ENCODE measurements around the gene OR5D18. TPM values are rescaled to one million over a fixed set of nuclear protein-coding genes. Genes with fewer than 3 reads are reported as not detected.

The OR5D18 gene
- total RNA-seq, 4 donors from 2014 or later = not detected

DNA sequence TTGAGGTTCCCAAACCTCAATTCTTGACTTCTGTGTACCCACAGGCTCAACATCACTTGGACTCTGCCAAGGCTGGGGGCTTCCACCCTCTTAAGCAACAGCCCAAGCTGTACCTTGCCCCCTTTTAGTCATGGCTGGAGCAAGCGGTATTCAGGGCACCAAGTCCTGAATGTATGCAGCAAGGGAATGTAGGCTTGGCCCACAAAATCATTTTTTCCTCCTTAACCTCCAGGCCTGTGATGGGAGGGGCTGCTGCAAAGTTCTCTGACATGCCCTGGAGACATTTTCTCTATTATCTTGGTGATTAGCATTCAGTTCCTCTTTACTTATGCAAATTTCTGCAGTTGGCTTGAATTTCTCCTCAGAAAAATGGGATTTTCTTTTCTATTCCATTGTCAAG lies 13.2 kb upstream of the OR5D18 start:
- Histone ChIP-seq H3K9me3 (peaks cover 0 to 22% (median 0%) of the 10 kb centered on the region in 3 donors), H3K4me3 (no peak overlapping the region), H3K36me3 (no peaks in the 10 kb centered on the region), H3K4me1 (no peaks in the 10 kb centered on the region), H3K27ac (no peak overlapping the region), H3K27me3 (no peaks in the 10 kb centered on the region)
- intact Hi-C loops (cut with DNase I) = no loop called here
- no peak for DNase-seq
- TF ChIP-seq POLR2A (IDR thresholded peaks at IDR 0.05) = no peak
- TF ChIP-seq, protein P1, sequence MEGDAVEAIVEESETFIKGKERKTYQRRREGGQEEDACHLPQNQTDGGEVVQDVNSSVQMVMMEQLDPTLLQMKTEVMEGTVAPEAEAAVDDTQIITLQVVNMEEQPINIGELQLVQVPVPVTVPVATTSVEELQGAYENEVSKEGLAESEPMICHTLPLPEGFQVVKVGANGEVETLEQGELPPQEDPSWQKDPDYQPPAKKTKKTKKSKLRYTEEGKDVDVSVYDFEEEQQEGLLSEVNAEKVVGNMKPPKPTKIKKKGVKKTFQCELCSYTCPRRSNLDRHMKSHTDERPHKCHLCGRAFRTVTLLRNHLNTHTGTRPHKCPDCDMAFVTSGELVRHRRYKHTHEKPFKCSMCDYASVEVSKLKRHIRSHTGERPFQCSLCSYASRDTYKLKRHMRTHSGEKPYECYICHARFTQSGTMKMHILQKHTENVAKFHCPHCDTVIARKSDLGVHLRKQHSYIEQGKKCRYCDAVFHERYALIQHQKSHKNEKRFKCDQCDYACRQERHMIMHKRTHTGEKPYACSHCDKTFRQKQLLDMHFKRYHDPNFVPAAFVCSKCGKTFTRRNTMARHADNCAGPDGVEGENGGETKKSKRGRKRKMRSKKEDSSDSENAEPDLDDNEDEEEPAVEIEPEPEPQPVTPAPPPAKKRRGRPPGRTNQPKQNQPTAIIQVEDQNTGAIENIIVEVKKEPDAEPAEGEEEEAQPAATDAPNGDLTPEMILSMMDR (IDR thresholded peaks at IDR 0.05) = no peak
- WGBS, 2 donors = 89 to 100% methylated on average over 1 of the region's 1 CpG

DNA sequence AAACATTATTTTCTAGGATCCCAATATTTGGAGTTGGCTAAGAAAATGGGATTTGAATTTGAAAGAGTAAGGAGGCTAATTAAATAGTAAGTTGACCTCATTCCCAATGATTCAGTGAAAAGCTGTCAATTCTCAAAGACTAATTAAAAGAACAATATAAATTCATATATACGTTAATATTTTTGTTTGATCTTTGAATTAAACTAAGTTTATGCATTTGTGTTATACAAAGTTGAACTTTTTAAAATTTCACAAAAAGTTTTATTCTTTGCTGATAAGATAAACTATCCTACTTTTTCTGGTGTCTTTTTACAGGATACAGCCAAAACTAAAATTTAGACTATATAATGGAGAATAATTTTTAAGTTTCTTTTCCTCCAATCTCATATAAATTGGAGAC lies 8.4 kb upstream of the OR5D18 start, which contains the start of gene OR5L1:
Gene OR5L1 (plus strand): TSS at position 301 of the 400 bp plus-strand sequence. CDS start 100 bp downstream, outside the sequence.
- no peaks in the 10 kb centered on the region for H3K27me3 ChIP-seq
- no peak for DNase-seq
- H3K27ac ChIP-seq = no peak within 1 kb of the TSS
- H3K4me1 ChIP-seq = no peaks in the 10 kb centered on the region
- TF ChIP-seq, protein P1 (IDR thresholded peaks at IDR 0.05) = no peak
- no peak for TF ChIP-seq POLR2A (IDR thresholded peaks at IDR 0.05)
- H3K36me3 ChIP-seq = no peaks in the 10 kb centered on the region
- no peak within 1 kb of the TSS for H3K4me3 ChIP-seq
- peaks cover 0 to 19% (median 0%) of the 10 kb centered on the region in 3 donors for H3K9me3 ChIP-seq
- intact Hi-C loops (cut with DNase I) = no loop called here
- WGBS, 2 donors = 47 to 79% methylated on average over 1 of the region's 1 CpG

DNA sequence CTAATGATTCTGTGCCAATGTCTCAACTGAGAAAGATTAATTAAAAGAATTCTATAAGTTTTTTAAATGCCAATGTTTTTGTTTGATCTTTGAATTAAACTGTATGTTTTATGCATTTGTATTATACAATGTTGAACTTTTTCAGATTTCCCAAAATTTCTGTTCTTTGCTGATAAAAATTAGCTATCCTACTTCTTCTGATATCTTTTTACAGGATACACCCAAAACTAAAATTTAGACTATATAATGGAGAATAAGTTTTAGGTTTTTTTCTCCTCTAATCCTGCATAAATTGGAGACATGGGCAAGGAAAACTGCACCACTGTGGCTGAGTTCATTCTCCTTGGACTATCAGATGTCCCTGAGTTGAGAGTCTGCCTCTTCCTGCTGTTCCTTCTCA lies 7.5 kb downstream of the OR5D18 start, which contains the start of gene OR5L2:
Gene OR5L2 (plus strand): TSS at position 301 of the 400 bp plus-strand sequence. CDS start 0 bp downstream, at position 301.
- H3K27me3 ChIP-seq = no peaks in the 10 kb centered on the region
- no peak within 1 kb of the TSS for H3K4me3 ChIP-seq
- H3K36me3 ChIP-seq = no peaks in the 10 kb centered on the region
- no peaks in the 10 kb centered on the region for H3K9me3 ChIP-seq
- H3K4me1 ChIP-seq = no peaks in the 10 kb centered on the region
- H3K27ac ChIP-seq = no peak within 1 kb of the TSS
- intact Hi-C loops (cut with DNase I) = no loop called here
- no peak for DNase-seq
- TF ChIP-seq, protein P1 (IDR thresholded peaks at IDR 0.05) = no peak
- TF ChIP-seq POLR2A (IDR thresholded peaks at IDR 0.05) = no peak

DNA sequence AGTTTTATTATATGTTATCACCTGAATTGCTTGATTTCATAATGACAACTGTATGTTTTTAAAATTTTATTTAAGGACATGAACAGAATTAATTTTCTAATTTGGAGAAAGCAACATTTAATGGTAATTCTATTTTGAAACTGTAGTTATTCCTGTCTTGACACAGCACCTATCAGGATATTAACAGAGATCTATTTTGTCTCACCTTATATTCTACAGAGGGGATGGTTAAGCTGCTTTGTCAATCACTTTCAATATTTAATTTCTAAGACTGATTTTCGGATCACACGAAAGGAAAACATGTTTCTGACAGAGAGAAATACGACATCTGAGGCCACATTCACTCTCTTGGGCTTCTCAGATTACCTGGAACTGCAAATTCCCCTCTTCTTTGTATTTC lies 19.0 kb downstream of the OR5D18 start, which contains the start of gene OR5D16:
Gene OR5D16 (plus strand): TSS at position 301 of the 400 bp plus-strand sequence. CDS start 0 bp downstream, at position 301.
- Histone ChIP-seq H3K27ac (no peak within 1 kb of the TSS), H3K4me3 (no peak within 1 kb of the TSS), H3K27me3 (no peaks in the 10 kb centered on the region), H3K36me3 (no peaks in the 10 kb centered on the region), H3K9me3 (no peaks in the 10 kb centered on the region), H3K4me1 (no peaks in the 10 kb centered on the region)
- intact Hi-C loops (cut with DNase I) = no loop called here
- no peak for TF ChIP-seq POLR2A (IDR thresholded peaks at IDR 0.05)
- TF ChIP-seq, protein P1 (IDR thresholded peaks at IDR 0.05) = no peak
- DNase-seq = no peak
- 16 to 40% methylated on average over 3 of the region's 3 CpGs for WGBS, 2 donors

DNA sequence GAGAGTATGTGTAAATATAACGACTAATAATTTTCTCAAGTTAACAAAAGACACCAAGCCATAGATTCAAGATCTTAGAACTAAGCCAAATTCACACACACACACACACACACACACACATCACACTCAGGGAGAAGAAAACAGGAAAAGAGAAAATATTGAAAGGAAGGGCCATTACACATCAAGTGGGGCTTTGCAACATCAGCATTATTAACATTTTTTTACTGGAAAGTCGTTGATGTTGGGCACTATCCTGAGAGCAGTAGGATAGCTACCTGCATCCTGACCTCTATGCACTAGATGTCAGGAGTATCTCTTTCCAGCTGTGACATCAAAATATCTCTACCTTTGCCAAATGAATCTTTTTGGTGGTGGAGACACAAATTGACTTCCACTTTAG lies 28.0 kb downstream of the OR5D18 start:
- TF ChIP-seq POLR2A (IDR thresholded peaks at IDR 0.05) = no peak
- TF ChIP-seq, protein P1 (IDR thresholded peaks at IDR 0.05) = no peak
- no peaks in the 10 kb centered on the region for H3K4me1 ChIP-seq
- H3K27ac ChIP-seq = no peak overlapping the region
- intact Hi-C loops (cut with DNase I) = no loop called here
- no peaks in the 10 kb centered on the region for H3K27me3 ChIP-seq
- no peak for DNase-seq
- H3K4me3 ChIP-seq = no peak overlapping the region
- WGBS, 2 donors = 30 to 31% methylated on average over 2 of the region's 2 CpGs
- H3K9me3 ChIP-seq = no peaks in the 10 kb centered on the region
- H3K36me3 ChIP-seq = no peaks in the 10 kb centered on the region

Data from esophagus squamous epithelium (tissue), 5 donors.